A673 (cell line): ENCODE results near the gene PEAK3.

Source experiments
- EZH2 ChIP-seq: fragments of 200-600 bp; sonication (generic); IDR thresholded peaks from 2 replicates; pipeline ENCODE4 v1.6.1; 2017; ENCODE audit warnings: borderline replicate concordance, low read depth, mild to moderate bottlenecking, mixed read lengths, antibody characterized with exemption, low read length; ENCODE audit not compliant: poor library complexity, severe bottlenecking
- TF ChIP-seq, protein P1 (sequence below): fragments of 300-800, 200-600 bp; sonication (generic); conservative IDR thresholded peaks from 2 replicates; pipeline ENCODE4 v1.5.1; 2017; ENCODE audit warnings: low read depth, mild to moderate bottlenecking, antibody characterized with exemption, low read length, moderate library complexity, mixed read lengths

DNA sequence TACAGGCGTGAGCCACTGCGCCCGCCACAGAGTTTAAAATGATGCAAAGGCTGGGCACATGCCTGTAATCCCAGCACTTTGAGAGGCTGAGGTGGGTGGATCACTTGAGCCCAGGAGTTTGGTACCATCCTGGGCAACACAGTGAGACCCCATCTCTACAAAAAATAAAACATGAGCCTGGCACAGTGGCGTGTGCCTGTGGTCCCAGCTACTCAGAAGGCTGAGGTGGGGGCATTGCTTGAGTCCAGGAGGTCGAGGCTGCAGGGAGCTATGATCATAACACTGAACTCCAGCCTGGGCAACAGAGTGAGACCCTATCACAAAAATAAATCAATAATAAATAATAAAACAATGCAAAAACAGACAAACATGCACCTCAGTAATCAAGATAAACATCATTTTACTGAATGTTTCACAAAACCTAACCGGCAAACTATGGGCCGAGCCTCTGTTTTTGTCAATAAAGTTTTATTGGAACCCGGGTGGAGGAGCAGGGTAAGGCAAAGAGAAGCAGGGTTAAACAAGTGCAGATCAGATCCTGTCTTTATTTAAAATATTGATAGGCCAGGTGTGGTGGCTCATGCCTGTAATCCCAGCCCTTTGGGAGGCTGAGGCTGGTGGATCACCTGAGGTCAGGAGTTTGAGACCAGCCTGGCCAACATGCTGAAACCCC lies 2.0 kb upstream of the PEAK3 start:
- no peak for TF ChIP-seq EZH2
- TF ChIP-seq, protein P1, sequence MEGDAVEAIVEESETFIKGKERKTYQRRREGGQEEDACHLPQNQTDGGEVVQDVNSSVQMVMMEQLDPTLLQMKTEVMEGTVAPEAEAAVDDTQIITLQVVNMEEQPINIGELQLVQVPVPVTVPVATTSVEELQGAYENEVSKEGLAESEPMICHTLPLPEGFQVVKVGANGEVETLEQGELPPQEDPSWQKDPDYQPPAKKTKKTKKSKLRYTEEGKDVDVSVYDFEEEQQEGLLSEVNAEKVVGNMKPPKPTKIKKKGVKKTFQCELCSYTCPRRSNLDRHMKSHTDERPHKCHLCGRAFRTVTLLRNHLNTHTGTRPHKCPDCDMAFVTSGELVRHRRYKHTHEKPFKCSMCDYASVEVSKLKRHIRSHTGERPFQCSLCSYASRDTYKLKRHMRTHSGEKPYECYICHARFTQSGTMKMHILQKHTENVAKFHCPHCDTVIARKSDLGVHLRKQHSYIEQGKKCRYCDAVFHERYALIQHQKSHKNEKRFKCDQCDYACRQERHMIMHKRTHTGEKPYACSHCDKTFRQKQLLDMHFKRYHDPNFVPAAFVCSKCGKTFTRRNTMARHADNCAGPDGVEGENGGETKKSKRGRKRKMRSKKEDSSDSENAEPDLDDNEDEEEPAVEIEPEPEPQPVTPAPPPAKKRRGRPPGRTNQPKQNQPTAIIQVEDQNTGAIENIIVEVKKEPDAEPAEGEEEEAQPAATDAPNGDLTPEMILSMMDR = no peak
